ENCODE measurements around the gene CD34. TPM values are rescaled to one million over a fixed set of nuclear protein-coding genes. Genes with fewer than 3 reads are reported as not detected.

The CD34 gene
- total RNA-seq, 3 donors from 2014 or later = 15.7 to 80.6 (median 22.2) TPM

DNA sequence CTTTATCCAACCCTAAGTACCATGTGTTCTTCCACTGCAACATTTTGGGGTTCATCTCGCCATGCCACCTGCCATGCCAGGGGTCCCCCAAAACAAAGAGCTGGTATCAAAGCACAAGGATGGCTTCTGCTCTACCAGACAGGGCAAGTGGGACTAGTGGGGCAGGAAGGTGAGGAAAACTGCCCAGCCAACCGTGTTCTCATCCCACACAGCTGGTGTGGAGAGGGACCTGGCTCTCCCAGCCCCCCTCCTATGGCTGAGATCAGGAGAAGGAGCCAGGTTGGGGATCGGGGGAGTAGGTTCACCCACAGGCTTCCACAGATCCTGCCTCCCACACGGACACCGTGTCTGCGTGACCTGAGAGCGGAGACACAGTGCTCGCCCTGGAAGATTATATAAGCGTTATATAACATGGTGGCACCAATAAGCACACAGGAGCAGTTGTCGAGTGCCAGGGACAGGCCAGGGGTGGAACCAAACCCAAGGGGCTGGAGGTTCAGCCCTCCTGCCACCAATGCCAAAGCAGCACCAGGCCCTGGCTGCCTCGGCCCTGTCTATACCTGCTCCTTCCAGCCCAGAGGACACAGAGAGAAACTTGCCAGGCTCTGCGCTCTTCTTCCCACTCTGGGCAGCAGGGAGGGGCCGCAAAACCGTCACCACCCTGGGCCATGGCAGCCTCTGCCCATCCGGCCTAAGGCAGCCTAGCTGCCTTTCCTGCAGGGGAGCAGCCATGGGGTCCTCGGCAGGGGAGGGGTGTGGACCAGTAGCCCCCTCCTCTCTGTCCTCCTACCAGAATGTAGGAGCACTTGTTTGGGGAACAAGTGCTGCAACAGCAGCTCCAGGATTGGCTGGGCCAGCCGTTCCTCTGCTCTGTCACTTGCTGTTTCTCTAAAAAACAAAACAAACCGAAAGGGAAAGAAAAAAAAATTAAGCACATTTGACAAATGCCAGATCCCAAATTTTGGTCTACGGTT is 43.5 kb downstream of the CD34 start:
- Histone ChIP-seq H3K27me3 (no peaks in the 10 kb centered on the region), H3K4me1 (peaks cover 11 to 20% of the 10 kb centered on the region in 2 donors), H3K4me3 (peak overlapping the region; percentile 57 to 91 (median 83)), H3K9me3 (no peaks in the 10 kb centered on the region), H3K27ac (peak overlapping the region; percentile 96 to 98), H3K36me3 (no peaks in the 10 kb centered on the region)
- intact Hi-C loops (cut with DNase I; ENCODE audit: low total_unique reads) = loop anchor here (5.0 kb wide), 1 partner anchor 40 kb away; no protein-coding TSS in a partner anchor
- TF ChIP-seq CTCF (IDR thresholded peaks at IDR 0.05) (no peak), POLR2A (IDR thresholded peaks at IDR 0.05) (no peak), POLR2AphosphoS5 (IDR thresholded peaks at IDR 0.05) (peak in 1 of 3 donors; percentile 4)
- DNase-seq (ENCODE audit: low spot score in 2 of 2) = peak; percentile 60 to 67

DNA sequence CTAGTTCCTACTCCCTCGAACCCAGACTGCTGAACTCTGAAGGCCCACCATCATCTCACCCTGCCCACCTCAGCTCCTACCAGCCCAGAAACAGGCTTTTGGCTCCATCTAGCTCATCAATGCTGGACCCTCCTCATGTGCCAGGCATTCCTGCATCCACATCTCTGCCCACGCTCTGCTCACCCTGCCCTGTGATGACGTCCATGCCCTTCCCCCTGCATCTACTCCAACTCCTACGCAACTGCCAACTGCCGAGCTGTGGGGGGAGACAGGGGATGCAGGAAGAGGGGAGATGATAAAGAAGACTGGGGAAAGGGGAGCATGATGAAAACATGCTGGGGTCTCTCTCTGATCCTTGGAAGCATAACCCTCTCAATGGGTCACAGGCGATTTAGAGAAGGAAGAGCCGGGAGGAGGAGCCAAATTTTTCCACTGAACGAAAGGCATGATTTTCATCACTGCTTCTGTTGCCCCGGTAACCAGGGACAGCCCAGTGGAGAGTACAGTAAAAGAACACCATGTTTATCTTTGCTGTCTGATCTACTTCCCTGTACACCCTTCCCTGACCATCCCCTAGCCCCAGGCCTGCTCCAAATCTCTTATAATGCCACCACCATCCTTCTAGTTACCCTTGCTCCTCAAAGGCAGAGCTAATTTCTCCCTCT is 44.3 kb downstream of the CD34 start:
- Histone ChIP-seq H3K36me3 (no peaks in the 10 kb centered on the region), H3K4me3 (peak overlapping the region; percentile 57 to 91 (median 83)), H3K4me1 (peaks cover 11 to 20% of the 10 kb centered on the region in 2 donors), H3K9me3 (no peaks in the 10 kb centered on the region), H3K27me3 (no peaks in the 10 kb centered on the region), H3K27ac (peak overlapping the region; percentile 96 to 98)
- intact Hi-C loops (cut with DNase I; ENCODE audit: low total_unique reads) = loop anchor here (5.0 kb wide), 1 partner anchor 39 kb away; no protein-coding TSS in a partner anchor
- DNase-seq (ENCODE audit: low spot score in 2 of 2) = peak; percentile 63 to 71
- TF ChIP-seq CTCF (IDR thresholded peaks at IDR 0.05) = no peak
- no peak for TF ChIP-seq POLR2A (IDR thresholded peaks at IDR 0.05)
- no peak for TF ChIP-seq POLR2AphosphoS5 (IDR thresholded peaks at IDR 0.05)

DNA sequence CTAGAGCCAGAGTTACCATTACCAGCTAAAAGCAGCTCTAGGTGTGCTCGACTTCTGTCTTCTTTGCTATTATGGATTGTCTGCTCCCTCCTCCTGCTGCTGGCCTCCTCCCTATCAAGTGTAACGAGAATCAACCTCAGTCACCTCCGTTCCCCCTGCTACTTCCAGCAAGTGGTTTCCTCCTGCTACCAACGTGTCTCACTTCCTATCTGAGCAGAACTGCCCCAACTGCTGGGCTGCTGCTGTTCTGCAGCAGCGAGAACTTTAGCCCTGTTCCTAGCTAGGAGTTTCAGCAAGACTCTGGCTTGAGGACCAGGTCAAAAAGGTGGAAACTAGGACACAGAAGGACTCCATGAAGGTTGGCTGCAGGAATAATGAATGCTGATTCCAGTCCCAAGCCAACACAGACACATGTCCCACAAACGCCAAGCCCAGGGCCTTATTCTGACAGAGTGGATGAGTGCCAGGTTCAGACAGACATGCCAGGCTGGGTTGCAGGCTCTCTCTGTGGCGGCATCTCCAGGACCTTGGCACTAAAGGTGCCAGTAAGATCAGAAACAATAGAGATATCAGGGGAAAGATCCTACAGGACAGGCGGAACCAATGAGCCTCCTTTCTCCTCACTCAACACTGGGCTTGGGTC is 46.9 kb downstream of the CD34 start:
- DNase-seq (ENCODE audit: low spot score in 2 of 2) = no peak
- Histone ChIP-seq H3K4me3 (no peak overlapping the region), H3K27ac (peak overlapping the region; percentile 96 to 98), H3K9me3 (no peaks in the 10 kb centered on the region), H3K36me3 (no peaks in the 10 kb centered on the region), H3K27me3 (no peaks in the 10 kb centered on the region), H3K4me1 (peaks cover 6 to 16% of the 10 kb centered on the region in 2 donors)
- intact Hi-C loops (cut with DNase I; ENCODE audit: low total_unique reads) = no loop called here
- no peak for TF ChIP-seq POLR2A (IDR thresholded peaks at IDR 0.05)
- TF ChIP-seq POLR2AphosphoS5 (IDR thresholded peaks at IDR 0.05) = no peak
- TF ChIP-seq CTCF (IDR thresholded peaks at IDR 0.05) = no peak

GRCh38 chr1:207862241-207862787 is 48.6 kb downstream of the CD34 start:
- Histone ChIP-seq H3K4me3 (no peak overlapping the region), H3K36me3 (no peaks in the 10 kb centered on the region), H3K4me1 (peaks cover 1 to 16% of the 10 kb centered on the region in 2 donors), H3K27ac (peak overlapping the region; percentile 66 to 70), H3K9me3 (no peaks in the 10 kb centered on the region), H3K27me3 (no peaks in the 10 kb centered on the region)
- intact Hi-C loops (cut with DNase I; ENCODE audit: low total_unique reads) = no loop called here
- TF ChIP-seq CTCF (IDR thresholded peaks at IDR 0.05) (no peak), POLR2AphosphoS5 (IDR thresholded peaks at IDR 0.05) (no peak), POLR2A (IDR thresholded peaks at IDR 0.05) (no peak)
- no peak for DNase-seq (ENCODE audit: low spot score in 2 of 2)
